Activated naive CD4-positive, alpha-beta T cell treated with anti-CD3 and anti-CD28 coated beads, Interleukin-2, amount 50 U/mL, for 24 hours (primary cell): ENCODE results near the gene HOMER3.

Source experiments
- H3K27ac Mint-ChIP-seq: one replicate; pipeline ENCODE4 v1.8.0; 2021; ENCODE audit warnings: mild to moderate bottlenecking, mixed read lengths
- H3K27me3 Mint-ChIP-seq: one replicate; pipeline ENCODE4 v1.8.0; 2021; ENCODE audit warnings: mixed read lengths
- H3K36me3 Mint-ChIP-seq: one replicate; pipeline ENCODE4 v1.8.0; 2021; ENCODE audit warnings: mixed read lengths
- H3K4me1 Mint-ChIP-seq: one replicate; pipeline ENCODE4 v1.8.0; 2021; ENCODE audit warnings: mixed read lengths
- H3K4me3 Mint-ChIP-seq: one replicate; pipeline ENCODE4 v1.8.0; 2021; ENCODE audit warnings: mild to moderate bottlenecking, mixed read lengths
- H3K9me3 Mint-ChIP-seq: one replicate; pipeline ENCODE4 v1.8.0; 2021; ENCODE audit warnings: mixed read lengths

Gene HOMER3

GRCh38 chr19:18941628-18942354 is 774 bp upstream of the HOMER3 start:
- peak overlapping the region; percentile 63 for H3K4me3 Mint-ChIP-seq
- no peaks in the 10 kb centered on the region for H3K36me3 Mint-ChIP-seq
- H3K27ac Mint-ChIP-seq, result no peak overlapping the region
- H3K4me1 Mint-ChIP-seq, result peaks cover 7% of the 10 kb centered on the region
- no peaks in the 10 kb centered on the region for H3K9me3 Mint-ChIP-seq
- H3K27me3 Mint-ChIP-seq, result peaks cover 14% of the 10 kb centered on the region

- Mint-ChIP-seq H3K4me1 (peaks cover 7% of the 10 kb centered on the region), H3K36me3 (no peaks in the 10 kb centered on the region), H3K4me3 (peak overlapping the region; percentile 67), H3K9me3 (no peaks in the 10 kb centered on the region), H3K27me3 (peaks cover 14% of the 10 kb centered on the region), H3K27ac (no peak overlapping the region)
Measured at GRCh38 chr19:18939922-18940768, 872 bp downstream of the HOMER3 start.

GRCh38 chr19:18939163-18939562 is 1.9 kb downstream of the HOMER3 start:
- peak overlapping the region; percentile 68 for H3K4me3 Mint-ChIP-seq
- no peak overlapping the region for H3K27ac Mint-ChIP-seq
- H3K9me3 Mint-ChIP-seq, result no peaks in the 10 kb centered on the region
- peaks cover 7% of the 10 kb centered on the region for H3K4me1 Mint-ChIP-seq
- H3K36me3 Mint-ChIP-seq, result no peaks in the 10 kb centered on the region
- peaks cover 14% of the 10 kb centered on the region for H3K27me3 Mint-ChIP-seq

- no peaks in the 10 kb centered on the region for H3K36me3 Mint-ChIP-seq
- H3K27ac Mint-ChIP-seq, result no peak overlapping the region
- H3K4me1 Mint-ChIP-seq, result peaks cover 10% of the 10 kb centered on the region
- H3K27me3 Mint-ChIP-seq, result peaks cover 4% of the 10 kb centered on the region
- peak overlapping the region; percentile 58 for H3K4me3 Mint-ChIP-seq
- H3K9me3 Mint-ChIP-seq, result no peaks in the 10 kb centered on the region
Measured at GRCh38 chr19:18933297-18933696, 7.7 kb downstream of the HOMER3 start.

GRCh38 chr19:18932216-18932841 is 8.7 kb downstream of the HOMER3 start:
- Mint-ChIP-seq H3K27me3 (peaks cover 2% of the 10 kb centered on the region), H3K36me3 (no peaks in the 10 kb centered on the region), H3K27ac (peak overlapping the region; percentile 71), H3K4me1 (peaks cover 10% of the 10 kb centered on the region), H3K9me3 (no peaks in the 10 kb centered on the region), H3K4me3 (peak overlapping the region; percentile 72)

- Mint-ChIP-seq H3K4me3 (no peak overlapping the region), H3K27ac (no peak overlapping the region), H3K9me3 (no peaks in the 10 kb centered on the region), H3K27me3 (peaks cover 2% of the 10 kb centered on the region), H3K36me3 (no peaks in the 10 kb centered on the region), H3K4me1 (peaks cover 10% of the 10 kb centered on the region)
Measured at GRCh38 chr19:18931316-18932162, 9.5 kb downstream of the HOMER3 start.

GRCh38 chr19:18929311-18929710 is 11.7 kb downstream of the HOMER3 start:
- H3K4me1 Mint-ChIP-seq, result peaks cover 10% of the 10 kb centered on the region
- no peak overlapping the region for H3K27ac Mint-ChIP-seq
- peaks cover 2% of the 10 kb centered on the region for H3K27me3 Mint-ChIP-seq
- H3K9me3 Mint-ChIP-seq, result no peaks in the 10 kb centered on the region
- peaks cover 4% of the 10 kb centered on the region for H3K36me3 Mint-ChIP-seq
- no peak overlapping the region for H3K4me3 Mint-ChIP-seq

- Mint-ChIP-seq H3K27ac (no peak overlapping the region), H3K36me3 (peaks cover 4% of the 10 kb centered on the region), H3K4me1 (peaks cover 4% of the 10 kb centered on the region), H3K9me3 (no peaks in the 10 kb centered on the region), H3K4me3 (no peak overlapping the region), H3K27me3 (no peaks in the 10 kb centered on the region)
Measured at GRCh38 chr19:18928018-18928805, 12.8 kb downstream of the HOMER3 start.

- Mint-ChIP-seq H3K9me3 (no peaks in the 10 kb centered on the region), H3K4me3 (no peak overlapping the region), H3K4me1 (peaks cover 20% of the 10 kb centered on the region), H3K36me3 (peaks cover 5% of the 10 kb centered on the region), H3K27ac (no peak overlapping the region), H3K27me3 (no peaks in the 10 kb centered on the region)
Measured at GRCh38 chr19:18924684-18925213, 16.3 kb downstream of the HOMER3 start.

GRCh38 chr19:18922228-18922985 is 18.6 kb downstream of the HOMER3 start:
- no peaks in the 10 kb centered on the region for H3K9me3 Mint-ChIP-seq
- H3K4me3 Mint-ChIP-seq, result no peak overlapping the region
- no peaks in the 10 kb centered on the region for H3K27me3 Mint-ChIP-seq
- H3K36me3 Mint-ChIP-seq, result peaks cover 5% of the 10 kb centered on the region
- no peak overlapping the region for H3K27ac Mint-ChIP-seq
- H3K4me1 Mint-ChIP-seq, result peaks cover 32% of the 10 kb centered on the region

- Mint-ChIP-seq H3K4me3 (peak overlapping the region; percentile 97), H3K27me3 (no peaks in the 10 kb centered on the region), H3K27ac (no peak overlapping the region), H3K36me3 (peaks cover 8% of the 10 kb centered on the region), H3K4me1 (peaks cover 39% of the 10 kb centered on the region), H3K9me3 (no peaks in the 10 kb centered on the region)
Measured at GRCh38 chr19:18921593-18921992, 19.4 kb downstream of the HOMER3 start.

GRCh38 chr19:18920400-18920799 is 20.6 kb downstream of the HOMER3 start:
- no peaks in the 10 kb centered on the region for H3K27me3 Mint-ChIP-seq
- H3K36me3 Mint-ChIP-seq, result peaks cover 8% of the 10 kb centered on the region
- H3K27ac Mint-ChIP-seq, result peak overlapping the region; percentile 97
- H3K4me1 Mint-ChIP-seq, result peaks cover 45% of the 10 kb centered on the region
- H3K4me3 Mint-ChIP-seq, result peak overlapping the region; percentile 97
- H3K9me3 Mint-ChIP-seq, result no peaks in the 10 kb centered on the region

GRCh38 chr19:18919900-18920214 is 21.2 kb downstream of the HOMER3 start:
- peaks cover 8% of the 10 kb centered on the region for H3K36me3 Mint-ChIP-seq
- no peaks in the 10 kb centered on the region for H3K27me3 Mint-ChIP-seq
- peak overlapping the region; percentile 97 for H3K4me3 Mint-ChIP-seq
- H3K27ac Mint-ChIP-seq, result peak overlapping the region; percentile 97
- H3K4me1 Mint-ChIP-seq, result peaks cover 49% of the 10 kb centered on the region
- no peaks in the 10 kb centered on the region for H3K9me3 Mint-ChIP-seq
